Cardiac muscle cell (in vitro differentiated cells and primary cell): ENCODE results near the gene BBOX1. TPM values are rescaled to one million over a fixed set of nuclear protein-coding genes. Genes with fewer than 3 reads are reported as not detected.
A peak's percentile ranks its signal among the peaks of the same experiment; 100 is the strongest.

Experiments
- DNase-seq, 2 donors: peaks; one replicate each; pipeline versions ENCODE4 v3.0.0 to v3.0.0-alpha.2; 2010 to 2017; ENCODE audit warnings: low read depth in 1 of 2, low spot score in 1 of 2
- H3K27ac ChIP-seq: fragments of 200-600 bp; sonication (generic); 2 replicates; pipeline ENCODE4 v1.5.1; 2016
- H3K27me3 ChIP-seq: fragments of 200-600 bp; sonication (generic); 2 replicates; pipeline ENCODE4 v1.6.0; 2016; ENCODE audit warnings: control low read depth
- H3K36me3 ChIP-seq: fragments of 200-600 bp; sonication (generic); 2 replicates; pipeline ENCODE4 v1.5.1; 2016; ENCODE audit warnings: control low read depth
- H3K4me1 ChIP-seq: fragments of 200-600 bp; sonication (generic); 2 replicates; pipeline ENCODE4 v1.8.1; 2017; ENCODE audit warnings: low read depth, mild to moderate bottlenecking, mixed run types
- H3K4me3 ChIP-seq: fragments of 200-600 bp; sonication (generic); 2 replicates; pipeline ENCODE4 v1.5.1; 2016; ENCODE audit warnings: mild to moderate bottlenecking
- H3K9me3 ChIP-seq: fragments of 200-600 bp; sonication (generic); 2 replicates; pipeline ENCODE4 v1.5.1; 2017; ENCODE audit warnings: low read depth, mild to moderate bottlenecking, control low read depth
- CTCF ChIP-seq: IDR thresholded peaks from 2 replicates; pipeline ENCODE4 v1.5.1; 2012; ENCODE audit warnings: low read depth, mild to moderate bottlenecking, low read length
- polyA plus RNA-seq: library from polyadenylated mRNA; unstranded; fragments of >200 nt; fragmentation: Nextera tagmentation; extraction: Ambion mirVana; gene quantifications from 2 replicates; pipeline ENCODE4 v1.2.1, GENCODE V29; 2016
- total RNA-seq: library from RNA; depleted of rRNA; stranded (reverse); fragments of >200 nt; gene quantifications from 2 replicates; pipeline ENCODE4 v1.2.3, GENCODE V29; 2016

BBOX1 gene
- total and polyA plus RNA-seq, 2 experiments from 2014 or later, result not detected

GRCh38 chr11:27138716-27139115 is 98.1 kb downstream of the BBOX1 start:
- H3K9me3 ChIP-seq, result no peaks in the 10 kb centered on the region
- H3K27ac ChIP-seq, result no peak overlapping the region
- no peaks in the 10 kb centered on the region for H3K27me3 ChIP-seq
- no peak for TF ChIP-seq CTCF
- no peaks in the 10 kb centered on the region for H3K4me1 ChIP-seq
- DNase-seq, result no peak
- no peak overlapping the region for H3K4me3 ChIP-seq
- H3K36me3 ChIP-seq, result no peaks in the 10 kb centered on the region

GRCh38 chr11:27139742-27140367 is 99.2 kb downstream of the BBOX1 start:
- TF ChIP-seq CTCF, result no peak
- no peaks in the 10 kb centered on the region for H3K27me3 ChIP-seq
- H3K36me3 ChIP-seq, result no peaks in the 10 kb centered on the region
- no peaks in the 10 kb centered on the region for H3K4me1 ChIP-seq
- peak in 1 of 2 donors; percentile 28 for DNase-seq
- no peak overlapping the region for H3K4me3 ChIP-seq
- H3K9me3 ChIP-seq, result no peaks in the 10 kb centered on the region
- no peak overlapping the region for H3K27ac ChIP-seq

GRCh38 chr11:27141576-27141975 is 101.0 kb downstream of the BBOX1 start:
- TF ChIP-seq CTCF, result no peak
- Histone ChIP-seq H3K4me1 (no peaks in the 10 kb centered on the region), H3K27me3 (no peaks in the 10 kb centered on the region), H3K9me3 (no peaks in the 10 kb centered on the region), H3K27ac (no peak overlapping the region), H3K4me3 (no peak overlapping the region), H3K36me3 (no peaks in the 10 kb centered on the region)
- DNase-seq, result no peak

- no peak overlapping the region for H3K27ac ChIP-seq
- DNase-seq, result no peak
- H3K9me3 ChIP-seq, result no peaks in the 10 kb centered on the region
- H3K4me1 ChIP-seq, result no peaks in the 10 kb centered on the region
- TF ChIP-seq CTCF, result no peak
- no peaks in the 10 kb centered on the region for H3K36me3 ChIP-seq
- H3K27me3 ChIP-seq, result no peaks in the 10 kb centered on the region
- H3K4me3 ChIP-seq, result no peak overlapping the region
Observed at GRCh38 chr11:27147916-27148315, 107.3 kb downstream of the BBOX1 start.

- Histone ChIP-seq H3K36me3 (no peaks in the 10 kb centered on the region), H3K4me3 (no peak overlapping the region), H3K27me3 (no peaks in the 10 kb centered on the region), H3K4me1 (no peaks in the 10 kb centered on the region), H3K9me3 (no peaks in the 10 kb centered on the region), H3K27ac (no peak overlapping the region)
- DNase-seq, result no peak
- no peak for TF ChIP-seq CTCF
Observed at GRCh38 chr11:27148506-27148905, 107.9 kb downstream of the BBOX1 start.

GRCh38 chr11:27150098-27150497 is 109.5 kb downstream of the BBOX1 start:
- Histone ChIP-seq H3K36me3 (no peaks in the 10 kb centered on the region), H3K4me3 (no peak overlapping the region), H3K27me3 (no peaks in the 10 kb centered on the region), H3K4me1 (no peaks in the 10 kb centered on the region), H3K27ac (no peak overlapping the region), H3K9me3 (no peaks in the 10 kb centered on the region)
- no peak for TF ChIP-seq CTCF
- no peak for DNase-seq
